Ishikawa (cell line): ENCODE data around the gene HOXC4.

Experiments used
- CEBPB ChIP-seq: IDR thresholded peaks from 2 replicates; pipeline ENCODE4 v1.6.1; 2012
- CREB1 ChIP-seq: IDR thresholded peaks from 2 replicates; pipeline ENCODE4 v1.6.1; 2012; ENCODE audit warnings: low read depth
- EGR1 ChIP-seq: IDR thresholded peaks from 2 replicates; pipeline ENCODE4 v1.6.1; 2012
- EP300 ChIP-seq: IDR thresholded peaks from 2 replicates; pipeline ENCODE4 v1.6.1; 2012; ENCODE audit warnings: borderline replicate concordance
- FOXM1 ChIP-seq: IDR thresholded peaks from 2 replicates; pipeline ENCODE4 v1.6.1; 2012; ENCODE audit warnings: low read depth, borderline replicate concordance
- NFIC ChIP-seq: IDR thresholded peaks from 2 replicates; pipeline ENCODE4 v1.6.1; 2012
- RAD21 ChIP-seq: IDR thresholded peaks from 2 replicates; pipeline ENCODE4 v1.6.1; 2012; ENCODE audit warnings: low read depth
- TAF1 ChIP-seq: IDR thresholded peaks from 2 replicates; pipeline ENCODE4 v1.6.1; 2012; ENCODE audit warnings: low read depth, mild to moderate bottlenecking
- TCF12 ChIP-seq: IDR thresholded peaks from 2 replicates; pipeline ENCODE4 v1.6.1; 2012; ENCODE audit warnings: low read depth
- TEAD4 ChIP-seq: IDR thresholded peaks from 2 replicates; pipeline ENCODE4 v1.6.1; 2012
- YY1 ChIP-seq: IDR thresholded peaks from 2 replicates; pipeline ENCODE4 v1.6.1; 2012; ENCODE audit warnings: low read depth
- ZBTB7A ChIP-seq: IDR thresholded peaks from 2 replicates; pipeline ENCODE4 v1.6.1; 2012; ENCODE audit warnings: low read depth
- TF ChIP-seq, protein P1 (sequence below): IDR thresholded peaks from 2 replicates; pipeline ENCODE4 v1.6.1; 2012; ENCODE audit warnings: low read depth, mild to moderate bottlenecking
- TF ChIP-seq, protein P2 (sequence below): IDR thresholded peaks from 2 replicates; pipeline ENCODE4 v1.6.1; 2012
- TF ChIP-seq, protein P3 (sequence below): IDR thresholded peaks from 2 replicates; pipeline ENCODE4 v1.6.1; 2012

HOXC4 gene

DNA sequence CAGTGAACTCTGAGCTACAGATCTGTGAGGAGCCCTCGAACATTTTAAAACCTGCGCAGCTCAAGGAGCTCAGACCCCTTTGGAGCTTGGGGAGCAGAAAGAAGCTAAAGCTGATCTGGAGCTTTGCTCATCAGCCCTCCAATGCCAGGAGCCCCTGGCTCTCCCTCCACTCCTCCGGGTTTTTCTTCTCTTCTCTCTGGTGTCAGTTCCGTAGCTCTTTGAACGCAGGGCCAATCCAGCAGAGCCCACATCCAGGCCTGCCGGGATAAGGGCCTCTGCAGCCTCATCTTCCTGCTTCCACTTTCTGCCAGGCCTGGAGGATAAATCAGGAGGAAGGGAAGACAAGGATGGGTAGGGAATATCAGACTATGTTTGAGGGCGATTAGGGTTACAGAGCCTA, 6.0 kb downstream of the HOXC4 start:
- TF ChIP-seq RAD21: no peak
- no peak for TF ChIP-seq ZBTB7A
- TF ChIP-seq FOXM1: no peak
- no peak for TF ChIP-seq TEAD4
- TF ChIP-seq, protein P1, sequence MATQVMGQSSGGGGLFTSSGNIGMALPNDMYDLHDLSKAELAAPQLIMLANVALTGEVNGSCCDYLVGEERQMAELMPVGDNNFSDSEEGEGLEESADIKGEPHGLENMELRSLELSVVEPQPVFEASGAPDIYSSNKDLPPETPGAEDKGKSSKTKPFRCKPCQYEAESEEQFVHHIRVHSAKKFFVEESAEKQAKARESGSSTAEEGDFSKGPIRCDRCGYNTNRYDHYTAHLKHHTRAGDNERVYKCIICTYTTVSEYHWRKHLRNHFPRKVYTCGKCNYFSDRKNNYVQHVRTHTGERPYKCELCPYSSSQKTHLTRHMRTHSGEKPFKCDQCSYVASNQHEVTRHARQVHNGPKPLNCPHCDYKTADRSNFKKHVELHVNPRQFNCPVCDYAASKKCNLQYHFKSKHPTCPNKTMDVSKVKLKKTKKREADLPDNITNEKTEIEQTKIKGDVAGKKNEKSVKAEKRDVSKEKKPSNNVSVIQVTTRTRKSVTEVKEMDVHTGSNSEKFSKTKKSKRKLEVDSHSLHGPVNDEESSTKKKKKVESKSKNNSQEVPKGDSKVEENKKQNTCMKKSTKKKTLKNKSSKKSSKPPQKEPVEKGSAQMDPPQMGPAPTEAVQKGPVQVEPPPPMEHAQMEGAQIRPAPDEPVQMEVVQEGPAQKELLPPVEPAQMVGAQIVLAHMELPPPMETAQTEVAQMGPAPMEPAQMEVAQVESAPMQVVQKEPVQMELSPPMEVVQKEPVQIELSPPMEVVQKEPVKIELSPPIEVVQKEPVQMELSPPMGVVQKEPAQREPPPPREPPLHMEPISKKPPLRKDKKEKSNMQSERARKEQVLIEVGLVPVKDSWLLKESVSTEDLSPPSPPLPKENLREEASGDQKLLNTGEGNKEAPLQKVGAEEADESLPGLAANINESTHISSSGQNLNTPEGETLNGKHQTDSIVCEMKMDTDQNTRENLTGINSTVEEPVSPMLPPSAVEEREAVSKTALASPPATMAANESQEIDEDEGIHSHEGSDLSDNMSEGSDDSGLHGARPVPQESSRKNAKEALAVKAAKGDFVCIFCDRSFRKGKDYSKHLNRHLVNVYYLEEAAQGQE: no peak
- TF ChIP-seq CREB1: no peak
- no peak for TF ChIP-seq EGR1
- TF ChIP-seq EP300: no peak
- TF ChIP-seq, protein P2, sequence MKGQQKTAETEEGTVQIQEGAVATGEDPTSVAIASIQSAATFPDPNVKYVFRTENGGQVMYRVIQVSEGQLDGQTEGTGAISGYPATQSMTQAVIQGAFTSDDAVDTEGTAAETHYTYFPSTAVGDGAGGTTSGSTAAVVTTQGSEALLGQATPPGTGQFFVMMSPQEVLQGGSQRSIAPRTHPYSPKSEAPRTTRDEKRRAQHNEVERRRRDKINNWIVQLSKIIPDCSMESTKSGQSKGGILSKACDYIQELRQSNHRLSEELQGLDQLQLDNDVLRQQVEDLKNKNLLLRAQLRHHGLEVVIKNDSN: no peak
- no peak for TF ChIP-seq TAF1
- no peak for TF ChIP-seq TCF12
- no peak for TF ChIP-seq CEBPB
- TF ChIP-seq NFIC: no peak
- TF ChIP-seq, protein P3, sequence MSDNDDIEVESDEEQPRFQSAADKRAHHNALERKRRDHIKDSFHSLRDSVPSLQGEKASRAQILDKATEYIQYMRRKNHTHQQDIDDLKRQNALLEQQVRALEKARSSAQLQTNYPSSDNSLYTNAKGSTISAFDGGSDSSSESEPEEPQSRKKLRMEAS: no peak

DNA sequence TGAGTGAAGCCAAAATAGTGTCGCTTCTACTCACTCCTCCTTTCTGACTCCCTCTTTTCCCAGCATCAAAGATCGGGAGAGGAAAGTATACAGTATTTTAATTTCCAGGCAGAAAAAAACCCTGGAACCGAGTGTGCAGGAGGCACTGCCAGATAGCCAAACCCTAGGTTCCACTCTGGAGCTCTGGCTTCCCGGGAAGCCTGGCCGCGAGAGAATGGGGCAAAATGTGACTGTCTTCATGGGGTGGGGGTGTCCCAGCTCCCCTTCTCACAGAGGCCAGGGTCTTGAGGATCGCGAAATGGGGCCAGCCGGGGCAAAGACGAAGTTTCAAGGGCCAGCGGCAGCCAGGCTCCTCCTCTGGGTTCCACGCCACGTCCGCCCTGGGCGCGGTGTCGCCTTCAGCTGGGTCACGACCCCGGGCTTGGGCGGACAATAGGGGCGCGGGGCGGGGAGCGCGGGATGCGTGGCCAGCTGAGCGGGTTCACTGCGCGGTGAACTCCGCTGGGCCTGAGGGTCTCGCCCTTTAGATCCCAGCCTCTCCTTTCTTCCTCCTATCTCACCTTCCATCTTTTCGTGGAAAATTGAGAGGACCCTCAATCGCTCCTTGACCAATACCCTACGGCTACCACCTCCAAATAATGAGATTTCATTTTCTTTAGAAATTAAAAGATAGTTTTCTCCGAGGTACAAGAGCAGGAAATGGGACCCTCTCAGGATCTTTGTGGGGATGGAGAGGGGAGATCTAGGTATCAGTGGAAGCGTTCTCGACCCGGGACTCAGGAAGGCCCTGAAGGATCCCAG, 6.7 kb downstream of the HOXC4 start:
- TF ChIP-seq NFIC (no peak), EP300 (no peak), RAD21 (no peak), CEBPB (no peak), TEAD4 (no peak), YY1 (no peak), EGR1 (no peak), FOXM1 (no peak), TCF12 (no peak), CREB1 (no peak), ZBTB7A (no peak), TAF1 (no peak)
- TF ChIP-seq, protein P1: no peak
- TF ChIP-seq, protein P3: no peak
- TF ChIP-seq, protein P2: no peak

DNA sequence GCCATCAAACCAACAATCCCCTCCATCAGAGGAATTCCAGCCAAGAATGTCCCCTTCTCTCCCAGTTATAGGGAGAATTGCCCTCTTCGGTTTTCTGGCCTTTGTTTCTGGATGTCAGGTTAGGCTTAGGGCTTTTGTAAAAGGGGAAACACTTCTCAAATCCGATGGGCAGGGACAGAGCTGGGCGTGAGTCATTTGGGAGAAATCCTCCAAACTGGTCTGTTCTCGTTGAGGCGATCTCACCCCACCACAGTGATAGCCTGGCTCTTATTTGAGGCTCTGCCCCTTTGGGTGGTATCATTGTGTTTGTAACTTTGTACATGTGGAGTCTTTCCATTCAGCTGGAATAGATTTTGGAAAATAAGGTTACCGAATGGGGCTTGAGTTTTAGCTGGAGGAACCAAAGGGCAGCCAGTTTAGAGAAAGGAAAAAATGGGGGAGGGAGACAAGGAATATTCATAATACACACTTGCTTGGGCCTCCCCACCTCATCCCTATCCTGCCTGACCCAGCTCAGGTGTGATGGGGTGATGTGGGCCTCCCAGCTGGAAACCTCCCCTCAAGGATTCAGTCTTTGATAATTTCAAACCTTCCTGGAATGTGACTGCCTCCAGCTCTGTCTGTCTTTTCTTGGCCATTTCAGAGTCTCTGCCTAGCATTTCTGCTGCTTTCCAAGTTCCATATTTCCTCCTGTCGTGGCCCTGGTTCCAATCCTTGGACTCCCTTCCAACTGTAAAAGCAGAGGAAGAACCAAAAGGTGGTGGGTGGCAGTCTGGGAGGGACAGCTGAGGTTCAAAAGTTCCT, 7.5 kb downstream of the HOXC4 start:
- TF ChIP-seq TCF12 (no peak), TAF1 (no peak), CREB1 (no peak), NFIC (no peak)
- TF ChIP-seq, protein P1: no peak
- TF ChIP-seq, protein P2: no peak
